Measurements from ENCODE around the gene TMSB4Y.

The TMSB4Y gene

GRCh38 chrY:13703568-13703968, at the start of gene TMSB4Y:
Gene TMSB4Y (plus strand): TSS chrY:13703899.
- peak; percentile 49 to 63 for DNase-seq

GRCh38 chrY:13664162-13664561, 39.5 kb upstream of the TMSB4Y start:
- no peak for DNase-seq

GRCh38 chrY:13671122-13671521, 32.6 kb upstream of the TMSB4Y start:
- no peak for DNase-seq

GRCh38 chrY:13702276-13702675, 1.4 kb upstream of the TMSB4Y start:
- no peak for DNase-seq

- DNase-seq = peak in 1 of 2 experiments; percentile 2
Measured at GRCh38 chrY:13704121-13704930, 627 bp downstream of the TMSB4Y start.

- DNase-seq = no peak
Measured at GRCh38 chrY:13705197-13705596, 1.5 kb downstream of the TMSB4Y start.

GRCh38 chrY:13708038-13708437, 4.3 kb downstream of the TMSB4Y start:
- DNase-seq = no peak

GRCh38 chrY:13718996-13719395, 15.3 kb downstream of the TMSB4Y start:
- DNase-seq = no peak

GRCh38 chrY:13729517-13729916, 25.8 kb downstream of the TMSB4Y start:
- no peak for DNase-seq

- DNase-seq = peak; percentile 12 to 18
Measured at GRCh38 chrY:13738618-13739017, 34.9 kb downstream of the TMSB4Y start.

GRCh38 chrY:13751289-13752071, 47.8 kb downstream of the TMSB4Y start:
- DNase-seq = peak; percentile 9 to 12

- DNase-seq = no peak
Measured at GRCh38 chrY:13754661-13755060, 51.0 kb downstream of the TMSB4Y start.

All from activated CD4-positive, alpha-beta T cell treated with anti-CD3 and anti-CD28 coated beads, Interleukin-2, amount 50 U/mL, for 4 hours (primary cell).